Keratinocyte (primary cell): Measurements from ENCODE around the gene SEMA4D. TPM values are rescaled to one million over a fixed set of nuclear protein-coding genes. Genes with fewer than 3 reads are reported as not detected.
A peak's percentile ranks its signal among the peaks of the same experiment; 100 is the strongest.

Experiments used
- DNase-seq: peaks from one replicate; pipeline ENCODE4 v3.0.0-alpha.2; 2011; ENCODE audit warnings: low read depth, missing footprints, low spot score
- FAIRE-seq: peaks from 2 replicates; lab custom pipeline; 2011; peaks lifted over from hg19 to GRCh38; lab: Jason Lieb, UNC
- H2AFZ ChIP-seq: 2 replicates; pipeline ENCODE4 v1.6.0; 2012; ENCODE audit warnings: low read length, control low read depth, inconsistent platforms; ENCODE audit not compliant: control insufficient read depth
- H3K27ac ChIP-seq: 2 replicates; pipeline ENCODE4 v1.5.1; 2011; ENCODE audit warnings: low read length; ENCODE audit not compliant: control insufficient read depth, insufficient read depth
- H3K27me3 ChIP-seq: 3 replicates; pipeline ENCODE4 v1.6.0; 2011; ENCODE audit warnings: low read length; ENCODE audit not compliant: control insufficient read depth, insufficient read depth; ENCODE audit errors: extremely low read depth
- H3K36me3 ChIP-seq, 2 experiments: 2 replicates in 1 of 2; 3 replicates in 1 of 2; pipeline ENCODE4 v1.5.1; 2011; ENCODE audit warnings: low read length in 2 of 2, mild to moderate bottlenecking in 1 of 2; ENCODE audit not compliant: control insufficient read depth in 2 of 2, insufficient read depth in 2 of 2; ENCODE audit errors: extremely low read depth in 1 of 2
- H3K4me1 ChIP-seq: 3 replicates; pipeline ENCODE4 v1.5.1; 2011; ENCODE audit warnings: low read length; ENCODE audit not compliant: control insufficient read depth, insufficient read depth; ENCODE audit errors: extremely low read depth
- H3K4me2 ChIP-seq: 3 replicates; pipeline ENCODE4 v1.6.0; 2011; ENCODE audit warnings: low read depth, low read length; ENCODE audit not compliant: control insufficient read depth, insufficient read depth; ENCODE audit errors: extremely low read depth
- H3K4me3 ChIP-seq, 3 experiments: fragments of 200-600 bp in 1 of 3; sonication (generic) in 1 of 3; 2 replicates in 2 of 3; 3 replicates in 1 of 3; pipeline ENCODE4 v1.5.1; 2011 to 2016; ENCODE audit warnings: low read length in 3 of 3, mild to moderate bottlenecking in 3 of 3, control low read depth in 2 of 3, inconsistent platforms in 1 of 3, low read depth in 1 of 3, mixed read lengths in 1 of 3, mixed run types in 1 of 3, moderate library complexity in 1 of 3; ENCODE audit not compliant: control insufficient read depth in 2 of 3, insufficient read depth in 2 of 3; ENCODE audit errors: extremely low read depth in 1 of 3
- H3K79me2 ChIP-seq: 2 replicates; pipeline ENCODE4 v1.6.0; 2012; ENCODE audit warnings: low read length; ENCODE audit not compliant: control insufficient read depth, insufficient read depth
- H3K9ac ChIP-seq: 3 replicates; pipeline ENCODE4 v1.6.0; 2011; ENCODE audit warnings: low read length; ENCODE audit not compliant: control insufficient read depth, insufficient read depth; ENCODE audit errors: extremely low read depth
- H3K9me1 ChIP-seq: 3 replicates; pipeline ENCODE4 v1.6.0; 2011; ENCODE audit warnings: low read length; ENCODE audit not compliant: control insufficient read depth, insufficient read depth; ENCODE audit errors: extremely low read depth
- H3K9me3 ChIP-seq: 2 replicates; pipeline ENCODE4 v1.5.1; 2012; ENCODE audit warnings: low read depth, low read length; ENCODE audit not compliant: control insufficient read depth
- H4K20me1 ChIP-seq: 3 replicates; pipeline ENCODE4 v1.6.0; 2011; ENCODE audit warnings: low read length; ENCODE audit not compliant: control insufficient read depth, insufficient read depth; ENCODE audit errors: extremely low read depth
- EZH2 ChIP-seq: IDR thresholded peaks from one replicate; pipeline ENCODE4 v1.6.1; 2012; ENCODE audit warnings: inconsistent platforms, mild to moderate bottlenecking, low read length, moderate library complexity
- dilution Hi-C: fragments of 300-500 bp; cut with MboI; formaldehyde crosslinking; loops from one replicate; pipeline ENCODE4 v1.7.0; 2020; ENCODE audit warnings: low sequenced_read_pairs; ENCODE audit not compliant: extremely low pct_ligation_motif_present
- polyA plus RNA-seq, 5 experiments: library from polyadenylated mRNA; depleted of rRNA in 3 of 5; stranded (reverse) in 3 of 5; stranded (forward) in 1 of 5; unstranded in 1 of 5; fragments of >200 nt; gene quantifications; 1 replicate in 1 of 5; 2 replicates in 3 of 5; 3 replicates in 1 of 5; pipeline versions ENCODE4 v1.2.1 to v1.2.3, GENCODE V29; 2011 to 2012; ENCODE audit warnings: missing spikeins in 2 of 5, low read depth in 1 of 5, low replicate concordance in 1 of 5
- TF ChIP-seq, protein P1 (sequence below), 3 experiments: IDR thresholded peaks in 1 of 3; conservative IDR thresholded peaks in 1 of 3; optimal IDR thresholded peaks in 1 of 3; 2 replicates in 2 of 3; 3 replicates in 1 of 3; pipeline versions ENCODE3 to v1.5.1; 2011; ENCODE audit warnings: low read length in 3 of 3, mild to moderate bottlenecking in 3 of 3, moderate library complexity in 2 of 3, control low read depth in 1 of 3, inconsistent platforms in 1 of 3; ENCODE audit not compliant: insufficient read depth in 2 of 3; ENCODE audit errors: extremely low read depth in 1 of 3

Gene SEMA4D
- polyA plus RNA-seq, 1 donor (not counting 4 experiments of a cell fraction or from before 2014, with no cell fraction given), result 0.43 TPM

DNA sequence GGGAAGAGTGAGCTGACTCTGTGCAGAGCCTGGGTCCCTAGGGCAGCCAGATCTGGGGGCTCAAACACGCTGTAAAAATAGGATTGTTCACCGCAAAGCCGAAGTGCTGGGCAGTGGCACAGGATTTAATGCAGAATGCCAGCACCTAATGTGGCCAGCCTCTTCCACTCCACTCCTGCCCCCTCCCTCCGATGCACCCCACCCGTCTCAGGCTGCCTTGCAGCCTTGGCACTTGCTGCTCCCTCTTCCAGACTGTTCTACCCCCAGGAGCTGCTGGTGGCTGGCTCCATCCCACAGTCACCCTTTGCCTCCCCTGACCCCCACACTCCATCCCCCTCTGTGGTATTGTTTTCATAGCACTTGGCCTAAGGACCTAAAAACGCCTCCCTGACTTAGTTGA is 86.2 kb downstream of the SEMA4D start:
- no peak for TF ChIP-seq EZH2
- TF ChIP-seq, protein P1, sequence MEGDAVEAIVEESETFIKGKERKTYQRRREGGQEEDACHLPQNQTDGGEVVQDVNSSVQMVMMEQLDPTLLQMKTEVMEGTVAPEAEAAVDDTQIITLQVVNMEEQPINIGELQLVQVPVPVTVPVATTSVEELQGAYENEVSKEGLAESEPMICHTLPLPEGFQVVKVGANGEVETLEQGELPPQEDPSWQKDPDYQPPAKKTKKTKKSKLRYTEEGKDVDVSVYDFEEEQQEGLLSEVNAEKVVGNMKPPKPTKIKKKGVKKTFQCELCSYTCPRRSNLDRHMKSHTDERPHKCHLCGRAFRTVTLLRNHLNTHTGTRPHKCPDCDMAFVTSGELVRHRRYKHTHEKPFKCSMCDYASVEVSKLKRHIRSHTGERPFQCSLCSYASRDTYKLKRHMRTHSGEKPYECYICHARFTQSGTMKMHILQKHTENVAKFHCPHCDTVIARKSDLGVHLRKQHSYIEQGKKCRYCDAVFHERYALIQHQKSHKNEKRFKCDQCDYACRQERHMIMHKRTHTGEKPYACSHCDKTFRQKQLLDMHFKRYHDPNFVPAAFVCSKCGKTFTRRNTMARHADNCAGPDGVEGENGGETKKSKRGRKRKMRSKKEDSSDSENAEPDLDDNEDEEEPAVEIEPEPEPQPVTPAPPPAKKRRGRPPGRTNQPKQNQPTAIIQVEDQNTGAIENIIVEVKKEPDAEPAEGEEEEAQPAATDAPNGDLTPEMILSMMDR (optimal IDR thresholded peaks at IDR 0.05 in 1 of 3, IDR thresholded peaks at IDR 0.05 in 1 of 3, conservative IDR thresholded peaks at IDR 0.05 in 1 of 3; ENCODE audit: extremely low read depth in 1 of 3, insufficient read depth in 2 of 3, low read length in 3 of 3), result no peak
- no peak for FAIRE-seq
- H4K20me1 ChIP-seq, result no peaks in the 10 kb centered on the region
- no peaks in the 10 kb centered on the region for H3K9me1 ChIP-seq
- H3K4me2 ChIP-seq, result no peak overlapping the region
- no peaks in the 10 kb centered on the region for H3K4me1 ChIP-seq
- no peak for DNase-seq
- no peaks in the 10 kb centered on the region for H3K9me3 ChIP-seq
- no peak overlapping the region for H3K9ac ChIP-seq
- H3K27ac ChIP-seq, result no peak overlapping the region
- no peaks in the 10 kb centered on the region for H3K27me3 ChIP-seq
- H2AFZ ChIP-seq, result no peak overlapping the region
- no peaks in the 10 kb centered on the region for H3K36me3 ChIP-seq
- no peak overlapping the region for H3K4me3 ChIP-seq
- dilution Hi-C loops, result no loop called here
- no peaks in the 10 kb centered on the region for H3K79me2 ChIP-seq

DNA sequence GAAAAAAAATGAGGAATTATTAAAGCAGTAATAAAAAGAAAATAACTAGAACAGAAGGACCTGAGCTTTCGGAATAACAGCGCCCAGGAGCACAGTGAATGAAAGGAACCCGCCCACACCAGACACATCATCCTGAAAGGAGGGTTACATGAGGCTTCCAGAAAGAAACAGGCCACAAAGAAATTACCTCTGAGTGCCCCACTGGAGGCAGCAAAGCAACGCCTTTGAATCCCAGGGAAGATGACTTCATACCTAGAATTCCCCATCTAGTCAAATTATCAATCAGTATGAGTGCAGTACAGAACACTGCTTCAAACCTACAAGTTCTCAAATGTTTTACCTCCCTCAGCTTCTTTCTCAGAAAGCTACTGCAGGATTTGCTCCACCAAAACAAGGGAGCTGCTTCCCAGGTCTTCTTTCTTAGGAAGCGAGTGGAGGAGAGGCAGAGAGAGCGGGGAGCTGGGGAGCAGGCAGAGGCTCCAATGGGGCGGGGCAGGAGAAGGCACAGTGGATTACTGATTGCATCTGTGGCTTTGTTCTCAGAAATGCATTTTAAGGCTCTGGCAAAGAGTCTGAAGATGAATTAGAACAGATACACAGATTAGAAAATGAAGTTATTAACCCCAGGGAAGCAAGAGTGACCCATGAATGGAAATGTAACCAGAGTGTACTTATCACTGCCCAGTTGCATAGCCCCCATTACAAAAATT is 87.1 kb downstream of the SEMA4D start:
- TF ChIP-seq, protein P1 (optimal IDR thresholded peaks at IDR 0.05 in 1 of 3, IDR thresholded peaks at IDR 0.05 in 1 of 3, conservative IDR thresholded peaks at IDR 0.05 in 1 of 3; ENCODE audit: extremely low read depth in 1 of 3, insufficient read depth in 2 of 3, low read length in 3 of 3), result peak in 2 of 3 experiments; percentile 11 to 31
- TF ChIP-seq EZH2, result no peak
- FAIRE-seq (no peak), DNase-seq (no peak)
- Histone ChIP-seq H4K20me1 (no peaks in the 10 kb centered on the region), H3K79me2 (no peaks in the 10 kb centered on the region), H3K36me3 (no peaks in the 10 kb centered on the region), H3K27me3 (no peaks in the 10 kb centered on the region), H3K4me2 (no peak overlapping the region), H3K9me1 (no peaks in the 10 kb centered on the region), H3K4me1 (no peaks in the 10 kb centered on the region), H3K27ac (no peak overlapping the region), H3K4me3 (no peak overlapping the region), H2AFZ (no peak overlapping the region), H3K9ac (no peak overlapping the region), H3K9me3 (no peaks in the 10 kb centered on the region)
- dilution Hi-C loops, result no loop called here
